Measurements from ENCODE around the gene PCSK5.

PCSK5 gene

DNA sequence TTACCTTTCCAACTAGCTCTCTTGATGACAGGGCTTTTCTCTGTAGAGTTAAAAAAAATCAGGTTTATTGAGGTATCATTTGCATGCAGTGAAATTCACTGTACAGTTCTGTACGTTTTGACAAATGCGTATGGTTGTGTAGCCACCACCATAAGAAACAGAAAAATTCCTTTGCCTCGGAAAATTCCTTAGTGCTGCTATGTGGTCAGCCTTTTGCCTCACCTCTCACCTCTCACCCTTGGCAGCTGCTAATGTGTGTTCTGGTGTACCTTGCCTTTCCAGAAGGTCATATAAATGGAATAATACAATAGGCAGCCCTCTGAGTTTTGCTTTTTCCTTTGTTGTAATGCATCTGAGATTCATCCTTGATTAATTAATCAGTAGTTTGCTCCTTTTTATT lies 28.4 kb downstream of the PCSK5 start:
- in situ Hi-C loops (cut with MboI; ENCODE audit: low sequenced_read_pairs) = no loop called here

DNA sequence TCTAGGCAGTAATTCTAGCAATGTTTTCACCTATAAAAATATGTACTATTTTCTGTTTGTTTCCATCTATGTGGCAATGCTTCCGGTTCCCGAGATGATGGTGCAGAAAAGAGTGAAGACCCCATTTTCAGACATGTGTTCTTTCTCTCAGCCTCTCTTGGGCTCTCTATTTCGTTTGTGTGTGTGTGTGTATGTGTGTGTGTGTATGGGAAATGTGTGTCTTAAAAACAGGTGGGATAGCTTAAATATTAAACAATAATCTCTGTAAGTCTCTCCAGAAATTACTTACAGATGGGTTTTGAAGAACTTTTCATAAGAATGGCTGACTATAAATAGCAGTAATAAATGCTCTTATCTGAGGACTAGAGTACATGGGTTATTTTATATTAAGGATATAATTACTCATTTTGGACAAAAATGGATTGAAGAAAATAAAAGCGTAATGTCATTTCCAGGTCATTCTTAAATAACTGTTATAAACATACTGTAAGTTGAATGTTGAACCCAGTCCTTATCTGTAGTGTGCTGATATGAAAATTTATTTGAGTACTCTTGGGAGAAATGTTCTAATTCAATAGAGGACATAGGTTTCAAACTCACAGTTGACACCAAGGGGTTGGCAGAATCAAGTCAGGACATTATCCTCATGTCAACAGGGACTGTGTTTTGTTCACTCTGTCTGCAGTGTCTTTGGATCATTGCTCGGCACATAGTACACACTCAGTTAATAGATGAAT lies 31.1 kb downstream of the PCSK5 start:
- in situ Hi-C loops (cut with MboI; ENCODE audit: low sequenced_read_pairs) = no loop called here

- in situ Hi-C loops (cut with MboI; ENCODE audit: low sequenced_read_pairs) = no loop called here
These were observed 35.9 kb downstream of the PCSK5 start for GRCh38 chr9:75926385-75926784.

GRCh38 chr9:75927356-75927755 lies 36.9 kb downstream of the PCSK5 start:
- in situ Hi-C loops (cut with MboI; ENCODE audit: low sequenced_read_pairs) = no loop called here

- in situ Hi-C loops (cut with MboI; ENCODE audit: low sequenced_read_pairs) = no loop called here
These were observed 39.7 kb downstream of the PCSK5 start for GRCh38 chr9:75930190-75930589.

DNA sequence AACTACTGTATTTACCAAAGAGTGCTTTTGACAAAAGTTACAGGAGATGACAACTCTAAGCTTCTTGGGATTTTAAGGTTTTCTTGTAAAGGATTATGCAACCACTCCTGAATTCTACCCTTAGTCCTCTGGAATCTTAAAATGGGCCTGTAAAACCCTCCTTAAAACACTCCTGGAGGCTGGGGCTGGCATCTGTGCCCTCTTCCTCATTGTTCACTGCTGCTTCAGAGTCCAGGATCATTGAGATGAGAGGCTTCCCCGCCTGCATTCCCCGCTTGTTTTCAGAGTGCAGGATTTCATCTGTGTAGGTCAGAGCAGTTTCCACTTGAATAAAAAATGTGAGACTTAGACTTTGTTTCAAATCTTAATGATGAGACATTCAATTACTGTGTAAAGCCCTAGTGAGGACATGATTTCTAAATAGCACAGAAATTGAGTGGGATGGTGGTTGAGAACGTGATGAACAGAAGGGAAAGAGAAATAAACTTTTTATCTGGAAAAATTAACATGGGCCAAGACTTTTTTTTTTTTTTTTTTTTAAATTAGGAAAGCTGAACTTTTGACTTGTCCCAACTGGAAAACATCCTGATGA lies 40.4 kb downstream of the PCSK5 start:
- in situ Hi-C loops (cut with MboI; ENCODE audit: low sequenced_read_pairs) = no loop called here

- in situ Hi-C loops (cut with MboI; ENCODE audit: low sequenced_read_pairs) = no loop called here
These were observed 43.5 kb downstream of the PCSK5 start for GRCh38 chr9:75933982-75934381.

DNA sequence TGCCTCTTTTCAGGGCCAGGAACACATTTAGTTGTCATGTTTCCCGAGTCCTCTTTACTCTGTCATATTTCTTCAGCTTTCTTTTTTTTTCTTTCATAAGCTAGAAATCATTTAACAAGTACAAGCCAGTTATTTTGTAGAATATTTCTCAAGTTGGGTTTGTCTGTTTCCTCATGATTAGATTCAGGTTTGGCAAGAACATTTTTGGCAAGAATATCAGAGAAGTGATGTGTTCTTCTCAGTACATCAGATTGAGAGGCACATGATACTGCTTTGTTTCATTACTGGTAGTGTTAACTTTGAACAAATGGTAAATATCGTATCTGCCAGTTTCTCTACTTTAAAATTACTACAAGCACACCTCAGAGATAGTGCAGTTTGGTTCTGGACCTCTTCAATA lies 45.1 kb downstream of the PCSK5 start:
- in situ Hi-C loops (cut with MboI; ENCODE audit: low sequenced_read_pairs) = no loop called here

DNA sequence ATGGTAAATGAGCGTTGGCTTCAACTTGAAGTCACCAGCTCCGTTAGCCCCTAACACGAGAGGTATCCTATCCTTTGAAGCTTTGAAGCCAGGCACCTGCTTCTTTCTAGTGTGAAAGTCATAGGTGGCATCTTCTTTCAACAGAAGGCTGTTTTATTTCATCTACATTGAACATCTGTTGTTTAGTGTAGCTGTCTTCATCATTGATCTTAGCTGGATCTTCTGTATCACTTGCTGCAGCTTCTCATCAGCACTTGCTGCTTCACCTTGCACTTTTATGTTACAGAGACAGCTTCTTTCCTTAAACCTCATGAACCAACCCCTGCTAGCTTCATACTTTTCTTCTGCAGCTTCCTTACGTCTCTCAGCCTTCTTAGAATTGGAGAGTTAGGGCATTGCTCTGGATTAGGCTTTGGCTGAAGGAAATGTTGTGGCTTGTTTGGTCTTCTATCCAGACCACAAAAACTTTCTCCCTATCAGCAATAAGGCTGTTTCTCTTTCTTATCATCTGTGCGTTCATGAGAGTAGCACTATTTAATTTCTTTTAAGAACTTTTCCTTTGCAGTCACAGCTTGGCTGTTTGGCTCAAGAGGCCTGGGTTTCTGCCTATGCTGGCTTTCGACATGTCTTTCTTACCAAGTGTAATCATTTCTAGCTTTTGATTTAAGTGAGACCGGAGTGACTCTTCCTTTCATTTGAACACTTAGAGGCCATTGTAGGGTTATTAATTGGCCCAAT lies 47.2 kb downstream of the PCSK5 start:
- in situ Hi-C loops (cut with MboI; ENCODE audit: low sequenced_read_pairs) = no loop called here

DNA sequence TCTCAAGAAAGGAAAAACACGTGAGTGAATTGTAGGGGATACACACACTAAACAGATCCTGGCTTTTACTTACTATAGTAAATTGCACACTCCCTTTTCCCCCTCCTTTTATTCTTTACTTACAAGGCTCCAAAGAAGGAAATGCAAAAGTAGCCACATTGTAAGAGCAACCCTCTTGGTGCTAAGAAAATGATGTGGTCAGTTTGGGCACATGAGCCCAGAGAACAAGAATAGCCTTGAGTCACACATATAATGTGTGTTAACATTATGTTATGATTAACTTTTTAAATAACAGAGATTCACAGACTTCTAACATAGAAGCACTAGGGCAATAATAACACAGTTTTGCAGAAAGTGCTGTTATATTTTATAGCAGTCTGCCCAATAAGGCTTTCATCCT lies 48.5 kb downstream of the PCSK5 start:
- in situ Hi-C loops (cut with MboI; ENCODE audit: low sequenced_read_pairs) = no loop called here

GRCh38 chr9:75939536-75940111 lies 49.2 kb downstream of the PCSK5 start:
- in situ Hi-C loops (cut with MboI; ENCODE audit: low sequenced_read_pairs) = no loop called here

- in situ Hi-C loops (cut with MboI; ENCODE audit: low sequenced_read_pairs) = no loop called here
These were observed 50.6 kb downstream of the PCSK5 start for GRCh38 chr9:75941066-75941465.

DNA sequence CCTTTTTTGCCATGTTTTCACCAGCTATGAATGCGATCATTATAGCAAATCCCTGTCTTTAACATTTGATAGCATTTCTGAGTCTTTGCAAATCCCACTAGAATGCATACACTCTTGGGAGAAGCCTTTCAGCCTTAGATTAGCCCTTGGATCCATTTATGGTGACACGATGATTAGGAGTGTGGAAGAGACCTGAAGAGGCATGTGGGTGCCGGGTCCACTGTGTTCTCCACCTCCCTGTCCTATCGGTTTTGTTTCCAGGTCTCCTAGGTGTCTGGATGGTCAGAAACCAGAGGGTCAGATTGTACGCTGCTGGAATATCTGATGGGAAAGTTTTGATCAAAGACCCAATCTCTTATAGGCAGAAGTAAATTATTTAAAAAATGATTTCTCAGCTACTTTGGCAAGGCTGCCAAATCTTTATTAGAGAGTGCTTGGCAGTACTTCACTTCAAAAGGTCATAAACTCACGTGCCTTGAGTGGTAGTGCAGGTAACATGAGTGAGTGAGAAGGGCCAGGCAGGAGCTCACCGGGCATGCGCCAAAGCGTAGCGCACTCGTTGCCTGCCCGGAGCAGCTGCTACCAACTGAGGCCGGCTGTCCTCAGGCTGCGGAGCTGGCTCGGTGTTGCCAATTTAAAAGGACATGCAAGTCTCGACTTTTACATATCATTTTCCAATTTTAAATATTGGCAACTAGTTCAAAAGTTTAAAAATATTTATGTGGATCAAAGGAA lies 51.3 kb downstream of the PCSK5 start:
- in situ Hi-C loops (cut with MboI; ENCODE audit: low sequenced_read_pairs) = no loop called here

DNA sequence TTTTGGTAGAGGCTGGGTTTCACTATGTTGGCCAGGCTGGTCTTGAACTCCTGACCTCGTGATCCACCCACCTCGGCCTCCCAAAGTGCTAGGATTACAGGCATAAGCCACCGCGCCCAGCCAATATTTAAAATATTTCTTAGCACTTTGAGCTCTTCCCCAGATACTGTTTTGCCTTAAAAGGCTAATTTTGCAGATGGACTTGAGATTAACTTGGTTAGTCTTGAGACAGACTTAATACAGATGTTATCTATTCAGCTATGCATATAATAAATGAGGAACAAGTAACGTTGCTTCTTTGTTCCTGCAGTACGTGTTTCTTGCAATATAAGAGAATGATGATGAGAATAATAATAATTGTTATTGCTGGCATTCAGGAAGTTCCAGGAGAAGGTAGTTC lies 56.3 kb downstream of the PCSK5 start:
- in situ Hi-C loops (cut with MboI; ENCODE audit: low sequenced_read_pairs) = no loop called here

GRCh38 chr9:75947233-75947632 lies 56.8 kb downstream of the PCSK5 start:
- in situ Hi-C loops (cut with MboI; ENCODE audit: low sequenced_read_pairs) = no loop called here

DNA sequence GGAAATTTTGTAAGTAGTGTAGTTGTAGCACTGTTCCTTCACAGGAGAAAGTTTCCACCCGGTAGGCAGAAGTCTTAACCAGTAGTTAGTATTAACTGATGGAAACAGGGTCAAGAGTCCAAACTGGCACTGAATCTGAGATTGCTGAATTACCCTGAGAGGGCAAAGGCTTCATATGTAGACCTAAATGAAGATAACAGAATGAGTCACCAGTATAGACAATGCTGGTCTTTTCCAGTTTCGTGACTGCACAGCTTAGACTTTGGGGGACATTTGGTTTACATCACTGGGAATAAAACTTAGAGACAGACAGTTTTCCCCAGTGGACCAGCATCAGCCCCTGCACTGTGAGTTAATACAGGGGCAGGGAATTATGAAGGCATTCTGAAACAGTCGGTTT lies 60.5 kb downstream of the PCSK5 start:
- in situ Hi-C loops (cut with MboI; ENCODE audit: low sequenced_read_pairs) = no loop called here

DNA sequence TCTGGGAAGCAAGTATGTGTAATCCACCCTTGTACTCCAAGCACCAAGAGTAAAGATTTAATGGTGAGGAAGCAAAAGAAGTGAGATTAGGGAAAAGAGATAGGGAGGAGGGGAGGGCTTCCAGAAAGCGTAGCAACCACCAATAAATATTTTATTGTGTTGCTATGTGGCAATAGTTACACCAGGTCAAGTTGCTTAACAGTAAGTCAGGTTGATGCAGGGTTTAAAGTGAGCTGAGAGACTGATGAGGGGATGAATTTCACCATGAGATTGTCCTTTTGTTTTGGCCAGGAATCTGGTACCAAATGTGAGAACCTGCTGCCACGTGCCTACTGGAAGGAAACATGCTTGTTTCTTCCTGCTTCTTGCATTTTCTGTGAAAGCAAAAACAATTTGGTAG lies 62.7 kb downstream of the PCSK5 start:
- in situ Hi-C loops (cut with MboI; ENCODE audit: low sequenced_read_pairs) = no loop called here

DNA sequence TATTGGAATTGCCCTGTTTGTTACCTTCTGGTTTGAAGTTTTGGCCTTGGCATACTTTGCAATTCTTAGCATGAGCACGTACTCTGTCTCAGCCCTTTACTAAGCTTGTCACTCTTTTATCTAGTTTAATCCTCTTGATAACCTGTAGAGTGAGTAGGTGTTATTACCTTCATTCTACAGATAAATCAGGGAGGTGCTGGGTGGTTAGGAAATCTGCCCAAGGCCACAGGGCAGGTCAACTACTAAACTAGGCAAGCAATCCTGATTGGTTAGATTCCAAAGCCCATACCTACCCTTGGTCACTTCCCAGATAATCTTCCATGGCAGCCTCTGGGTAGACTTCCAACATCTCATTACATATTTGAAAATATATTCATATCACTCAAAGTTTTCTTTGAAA lies 65.7 kb downstream of the PCSK5 start:
- in situ Hi-C loops (cut with MboI; ENCODE audit: low sequenced_read_pairs) = no loop called here

- in situ Hi-C loops (cut with MboI; ENCODE audit: low sequenced_read_pairs) = no loop called here
These were observed 66.6 kb downstream of the PCSK5 start for GRCh38 chr9:75957116-75957515.

GRCh38 chr9:75958226-75958625 lies 67.8 kb downstream of the PCSK5 start:
- in situ Hi-C loops (cut with MboI; ENCODE audit: low sequenced_read_pairs) = no loop called here

- in situ Hi-C loops (cut with MboI; ENCODE audit: low sequenced_read_pairs) = no loop called here
These were observed 70.1 kb downstream of the PCSK5 start for GRCh38 chr9:75960551-75960950.
